A549 (cell line): ENCODE measurements around the gene GP1BA. TPM values are rescaled to one million over a fixed set of nuclear protein-coding genes. Genes with fewer than 3 reads are reported as not detected.
"Not testable (repeated sequence)": the region's sequence is repeated elsewhere in the genome, so short reads cannot be mapped to it uniquely, and the experiment has no call there.

Experiments
- ATAC-seq, 2 experiments: fragments of 200-7000 bp in 1 of 2; fragments of >200 bp in 1 of 2; cut with Nextera tagmentation in 1 of 2; cut with Tn5 transposase in 1 of 2; 3 replicates each; pipeline versions ENCODE4 v1.8.0 to v1.9.1; 2018 to 2020; ENCODE audit warnings: mild to moderate bottlenecking in 1 of 2, moderate library complexity in 1 of 2
- CTCF ChIA-PET: fragments of 300-600 bp; sonication (Branson Sonifier 250); formaldehyde crosslinking; extraction: SDS; loops from one replicate; lab custom pipeline; 2021; ENCODE audit warnings: antibody characterized with exemption, inconsistent platforms; lab: Yijun Ruan, JAX
- POLR2A ChIA-PET: fragments of 350-600 bp; formaldehyde crosslinking; extraction: SDS; loops from one replicate; lab custom pipeline; 2021; ENCODE audit warnings: antibody characterized with exemption, inconsistent platforms; lab: Yijun Ruan, JAX
- DNase-seq, 2 experiments: peaks; one replicate each; pipeline versions ENCODE4 v3.0.0 to v3.0.0-alpha.2; 2011 to 2016; ENCODE audit warnings: low read depth in 1 of 2, low spot score in 1 of 2
- FAIRE-seq: peaks from 2 replicates; lab custom pipeline; 2011; peaks lifted over from hg19 to GRCh38; lab: Jason Lieb, UNC
- H3K27ac ChIP-seq, 2 experiments: fragments of >200 bp; sonication (Bioruptor Twin); formaldehyde crosslinking; 3 replicates each; pipeline ENCODE4 v1.5.1; 2016 to 2017
- H3K4me1 ChIP-seq: fragments of >200 bp; sonication (Bioruptor Twin); formaldehyde crosslinking; 3 replicates; pipeline ENCODE4 v1.6.1; 2016
- H3K4me2 ChIP-seq: fragments of >200 bp; sonication (Bioruptor Twin); formaldehyde crosslinking; 3 replicates; pipeline ENCODE4 v1.6.1; 2016
- H3K4me3 ChIP-seq: fragments of >200 bp; sonication (Bioruptor Twin); formaldehyde crosslinking; 3 replicates; pipeline ENCODE4 v1.5.1; 2016
- H3K9me3 ChIP-seq: fragments of >200 bp; sonication (Bioruptor Twin); formaldehyde crosslinking; 3 replicates; pipeline ENCODE4 v1.6.1; 2016
- ATOH8 ChIP-seq: fragments of 250-450 bp; sonication (Bioruptor Pico); IDR thresholded peaks from 2 replicates; pipeline ENCODE4 v1.5.0; 2020; ENCODE audit warnings: low read depth, mild to moderate bottlenecking, moderate library complexity
- CBX8 ChIP-seq: fragments of 200-600 bp; sonication (generic); IDR thresholded peaks from 2 replicates; pipeline ENCODE4 v1.6.1; 2016
- CTCF ChIP-seq: fragments of >200 bp; sonication (Bioruptor Twin); formaldehyde crosslinking; IDR thresholded peaks from 3 replicates; pipeline ENCODE4 v1.5.1; 2016
- ESRRA ChIP-seq: fragments of 150-350 bp; IDR thresholded peaks from 2 replicates; pipeline ENCODE4 v1.6.1; 2014; ENCODE audit warnings: mild to moderate bottlenecking, low read length, borderline replicate concordance
- FOSL2 ChIP-seq, 2 experiments: fragments of 450-650 bp in 1 of 2; fragments of >200 bp in 1 of 2; sonication (Bioruptor Twin) in 1 of 2; formaldehyde crosslinking; IDR thresholded peaks; 2 replicates each; pipeline versions ENCODE4 v1.5.0 to v1.6.1; 2016 to 2020; ENCODE audit warnings: mild to moderate bottlenecking in 1 of 2, moderate library complexity in 1 of 2
- FOXS1 ChIP-seq: fragments of 250-450 bp; sonication (Bioruptor Pico); IDR thresholded peaks from 2 replicates; pipeline ENCODE4 v1.5.0; 2020; ENCODE audit warnings: mild to moderate bottlenecking, moderate library complexity
- HDAC2 ChIP-seq: fragments of 200-600 bp; sonication (generic); IDR thresholded peaks from 2 replicates; pipeline ENCODE4 v1.6.1; 2016
- HES2 ChIP-seq: fragments of >200 bp; sonication (Bioruptor Twin); formaldehyde crosslinking; IDR thresholded peaks from 2 replicates; pipeline ENCODE4 v1.6.1; 2016
- HMGXB4 ChIP-seq: fragments of 250-450 bp; sonication (Bioruptor Pico); IDR thresholded peaks from 2 replicates; pipeline ENCODE4 v1.5.0; 2021; ENCODE audit warnings: mild to moderate bottlenecking, moderate library complexity, borderline replicate concordance
- HOXA7 ChIP-seq: fragments of 250-450 bp; sonication (Bioruptor Pico); IDR thresholded peaks from 2 replicates; pipeline ENCODE4 v1.5.0; 2020; ENCODE audit warnings: mild to moderate bottlenecking, moderate library complexity
- HOXB5 ChIP-seq: fragments of 250-450 bp; sonication (Bioruptor Pico); IDR thresholded peaks from 2 replicates; pipeline ENCODE4 v1.5.0; 2020; ENCODE audit warnings: mild to moderate bottlenecking, moderate library complexity
- KDM1A ChIP-seq: fragments of 200-600 bp; sonication (generic); IDR thresholded peaks from 2 replicates; pipeline ENCODE4 v1.6.1; 2016; ENCODE audit warnings: low read depth, mild to moderate bottlenecking
- KDM5A ChIP-seq: fragments of 200-600 bp; sonication (generic); IDR thresholded peaks from 2 replicates; pipeline ENCODE4 v1.6.1; 2016; ENCODE audit warnings: antibody characterized with exemption, mild to moderate bottlenecking
- MAZ ChIP-seq: fragments of 150-350 bp; IDR thresholded peaks from 2 replicates; pipeline ENCODE4 v1.6.1; 2014; ENCODE audit warnings: antibody characterized with exemption, low read depth, low read length, borderline replicate concordance
- PBX3 ChIP-seq: IDR thresholded peaks from 2 replicates; pipeline ENCODE4 v1.6.1; 2012
- RAD21 ChIP-seq, 2 experiments: fragments of >200 bp in 1 of 2; sonication (Bioruptor Twin) in 1 of 2; formaldehyde crosslinking in 1 of 2; IDR thresholded peaks in 1 of 2; conservative IDR thresholded peaks in 1 of 2; 2 replicates in 1 of 2; 3 replicates in 1 of 2; pipeline ENCODE4 v1.6.1; 2012 to 2018; ENCODE audit warnings: inconsistent platforms in 1 of 2
- TFCP2L1 ChIP-seq: fragments of 250-450 bp; sonication (Bioruptor Pico); IDR thresholded peaks from 2 replicates; pipeline ENCODE4 v1.5.0; 2021; ENCODE audit warnings: mild to moderate bottlenecking
- TP53 ChIP-seq: fragments of 250-450 bp; sonication (Bioruptor Pico); IDR thresholded peaks from 2 replicates; pipeline ENCODE4 v1.5.0; 2021; ENCODE audit warnings: mild to moderate bottlenecking, moderate library complexity
- WGBS: methylation state at CpG from one replicate; pipeline ENCODE4 v1.1.6; 2017; ENCODE audit errors: missing lambda C conversion rate; 5-methylcytosine and 5-hydroxymethylcytosine counted together
- polyA plus RNA-seq, 4 experiments: library from polyadenylated mRNA; depleted of rRNA in 3 of 4; stranded (reverse); fragments of >200 nt; fragmentation: RNase III in 1 of 4; extraction: RNeasy Plus Mini Kit Qiagen cat#74134 plus additional on column Dnase treatment in 1 of 4; gene quantifications; 2 replicates in 3 of 4; 3 replicates in 1 of 4; pipeline ENCODE4 v1.2.3, GENCODE V29; 2011 to 2017

Gene GP1BA
- polyA plus RNA-seq, 2 of the 4 experiments (the other 2 are of a cell fraction): not detected

- TF ChIP-seq KDM1A (no peak), CBX8 (no peak), ESRRA (no peak), HOXB5 (CRISPR knock-in tag) (no peak), PBX3 (no peak)
Measured at GRCh38 chr17:4903051-4903818, 28.8 kb upstream of the GP1BA start, which contains the start of gene CHRNE (continued).

GRCh38 chr17:4906642-4907041 is 25.4 kb upstream of the GP1BA start:
- DNase-seq, H3K4me3 ChIP-seq, POLR2A ChIA-PET, H3K9me3 ChIP-seq, H3K27ac ChIP-seq, ATAC-seq, H3K4me2 ChIP-seq: not testable (repeated sequence)
- peaks cover 13% of the 10 kb centered on the region; the same call in 1 of the 3 replicates for H3K4me1 ChIP-seq
- CTCF ChIA-PET: interaction anchor here (1.5 to 1.9 kb wide), 2 partner anchors 156 to 197 kb away, joined by 5 to 7 read pairs; partner anchors contain the start of gene ARRB2
- peak; percentile 76 for FAIRE-seq

GRCh38 chr17:4908301-4908700 is 23.8 kb upstream of the GP1BA start:
- Histone ChIP-seq H3K27ac (no peak overlapping the region), H3K4me3 (no peak overlapping the region), H3K4me1 (peaks cover 9% of the 10 kb centered on the region; the same call in 1 of the 3 replicates), H3K9me3 (no peaks in the 10 kb centered on the region), H3K4me2 (no peak overlapping the region)
- FAIRE-seq (no peak), ATAC-seq (no peak), DNase-seq (no peak)
- TF ChIP-seq HOXB5 (CRISPR knock-in tag) (no peak), HOXA7 (CRISPR knock-in tag) (no peak), HES2 (no peak), FOSL2 (IDR thresholded peaks at IDR 0.05) (no peak), FOSL2 (CRISPR knock-in tag; IDR thresholded peaks at IDR 0.05) (no peak), ATOH8 (CRISPR knock-in tag) (no peak), TFCP2L1 (no peak), TP53 (CRISPR knock-in tag) (no peak), RAD21 (conservative IDR thresholded peaks at IDR 0.05 in 1 of 2, IDR thresholded peaks at IDR 0.05 in 1 of 2) (no peak), KDM5A (no peak), HDAC2 (no peak), FOXS1 (CRISPR knock-in tag) (no peak), CTCF (no peak), HMGXB4 (CRISPR knock-in tag) (no peak), MAZ (no peak)
- 75% methylated on average over 10 of the region's 10 CpGs for WGBS
- POLR2A ChIA-PET: interaction anchor here (1.4 kb wide), 1 partner anchor 31 kb away, joined by 17 read pairs; the partner anchor contains the start of genes RNF167 and SLC25A11
- CTCF ChIA-PET: interaction anchor here (0.6 to 2.9 kb wide), 49 partner anchors 8 to 341 kb away, joined by 3 to 42 read pairs (median 5); partner anchors contain the start of genes C17orf107, CAMTA2, ENO3 and PFN1
